ENCODE measurements around the gene PAXX.
A peak's percentile ranks its signal among the peaks of the same experiment; 100 is the strongest.

GRCh38 chr9:137031904-137032640 lies 39.9 kb downstream of the PAXX start, which contains the start of gene FUT7:
- TF ChIP-seq POLR2AphosphoS5 (IDR thresholded peaks at IDR 0.05; ENCODE audit: low read depth): peak; percentile 88
- TF ChIP-seq, protein P1, sequence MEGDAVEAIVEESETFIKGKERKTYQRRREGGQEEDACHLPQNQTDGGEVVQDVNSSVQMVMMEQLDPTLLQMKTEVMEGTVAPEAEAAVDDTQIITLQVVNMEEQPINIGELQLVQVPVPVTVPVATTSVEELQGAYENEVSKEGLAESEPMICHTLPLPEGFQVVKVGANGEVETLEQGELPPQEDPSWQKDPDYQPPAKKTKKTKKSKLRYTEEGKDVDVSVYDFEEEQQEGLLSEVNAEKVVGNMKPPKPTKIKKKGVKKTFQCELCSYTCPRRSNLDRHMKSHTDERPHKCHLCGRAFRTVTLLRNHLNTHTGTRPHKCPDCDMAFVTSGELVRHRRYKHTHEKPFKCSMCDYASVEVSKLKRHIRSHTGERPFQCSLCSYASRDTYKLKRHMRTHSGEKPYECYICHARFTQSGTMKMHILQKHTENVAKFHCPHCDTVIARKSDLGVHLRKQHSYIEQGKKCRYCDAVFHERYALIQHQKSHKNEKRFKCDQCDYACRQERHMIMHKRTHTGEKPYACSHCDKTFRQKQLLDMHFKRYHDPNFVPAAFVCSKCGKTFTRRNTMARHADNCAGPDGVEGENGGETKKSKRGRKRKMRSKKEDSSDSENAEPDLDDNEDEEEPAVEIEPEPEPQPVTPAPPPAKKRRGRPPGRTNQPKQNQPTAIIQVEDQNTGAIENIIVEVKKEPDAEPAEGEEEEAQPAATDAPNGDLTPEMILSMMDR (IDR thresholded peaks at IDR 0.05; ENCODE audit: insufficient read depth, low read length): no peak
- TF ChIP-seq REST (IDR thresholded peaks at IDR 0.05; ENCODE audit: insufficient replicate concordance, low read depth): no peak
- no peak for TF ChIP-seq GABPA (IDR thresholded peaks at IDR 0.05; ENCODE audit: low read depth)

Data from HL-60 (cell line).